LNCaP clone FGC (cell line): ENCODE measurements around the gene IFNE.

Experiments
- DNase-seq: peaks from one replicate; pipeline ENCODE4 v3.0.0-alpha.2; 2011; ENCODE audit warnings: low read depth
- H3K4me3 ChIP-seq: 2 replicates; pipeline ENCODE4 v1.5.1; 2011; ENCODE audit warnings: mild to moderate bottlenecking, low read depth, low read length, control low read depth
- TF ChIP-seq, protein P1 (sequence below): IDR thresholded peaks from 2 replicates; pipeline ENCODE4 v1.5.1; 2012; ENCODE audit warnings: mild to moderate bottlenecking; ENCODE audit not compliant: control insufficient read depth, insufficient read depth; ENCODE audit errors: extremely low read depth

Gene IFNE

DNA sequence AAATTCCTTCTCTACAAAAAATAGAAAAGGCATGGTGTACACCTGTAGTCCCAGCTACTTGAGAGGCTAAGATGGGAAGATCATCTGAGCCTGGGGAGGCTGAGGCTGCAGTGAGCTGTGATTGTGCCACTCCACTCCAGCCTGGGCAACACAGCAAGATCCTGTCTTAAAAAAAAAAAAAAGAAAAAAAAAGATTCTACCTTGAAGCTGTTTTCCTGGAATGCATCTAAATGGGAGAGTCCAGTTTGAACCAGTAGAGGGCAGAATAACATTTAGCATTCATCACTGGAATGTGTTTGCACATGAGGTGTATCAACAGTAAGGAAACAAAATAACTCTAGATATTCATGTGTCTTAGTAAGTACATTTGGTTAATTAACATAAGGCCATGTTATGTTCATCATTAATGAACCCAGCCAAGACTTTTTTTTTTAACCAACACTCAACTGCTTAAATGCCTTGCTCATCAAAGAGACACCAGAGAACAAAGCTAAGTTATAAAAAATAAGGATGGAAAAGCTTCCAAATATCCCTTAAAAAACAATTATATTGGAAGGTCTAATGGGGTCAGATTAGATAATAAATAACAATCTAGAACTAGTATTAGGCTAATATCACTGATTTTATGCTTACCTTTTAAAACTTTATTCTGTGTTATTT, 16.1 kb downstream of the IFNE start:
- DNase-seq, result peak; percentile 23
- no peak overlapping the region for H3K4me3 ChIP-seq
- TF ChIP-seq, protein P1, sequence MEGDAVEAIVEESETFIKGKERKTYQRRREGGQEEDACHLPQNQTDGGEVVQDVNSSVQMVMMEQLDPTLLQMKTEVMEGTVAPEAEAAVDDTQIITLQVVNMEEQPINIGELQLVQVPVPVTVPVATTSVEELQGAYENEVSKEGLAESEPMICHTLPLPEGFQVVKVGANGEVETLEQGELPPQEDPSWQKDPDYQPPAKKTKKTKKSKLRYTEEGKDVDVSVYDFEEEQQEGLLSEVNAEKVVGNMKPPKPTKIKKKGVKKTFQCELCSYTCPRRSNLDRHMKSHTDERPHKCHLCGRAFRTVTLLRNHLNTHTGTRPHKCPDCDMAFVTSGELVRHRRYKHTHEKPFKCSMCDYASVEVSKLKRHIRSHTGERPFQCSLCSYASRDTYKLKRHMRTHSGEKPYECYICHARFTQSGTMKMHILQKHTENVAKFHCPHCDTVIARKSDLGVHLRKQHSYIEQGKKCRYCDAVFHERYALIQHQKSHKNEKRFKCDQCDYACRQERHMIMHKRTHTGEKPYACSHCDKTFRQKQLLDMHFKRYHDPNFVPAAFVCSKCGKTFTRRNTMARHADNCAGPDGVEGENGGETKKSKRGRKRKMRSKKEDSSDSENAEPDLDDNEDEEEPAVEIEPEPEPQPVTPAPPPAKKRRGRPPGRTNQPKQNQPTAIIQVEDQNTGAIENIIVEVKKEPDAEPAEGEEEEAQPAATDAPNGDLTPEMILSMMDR, result peak; percentile 79

- H3K4me3 ChIP-seq, result no peak overlapping the region
- no peak for DNase-seq
- TF ChIP-seq, protein P1, result no peak
Observed at GRCh38 chr9:21465138-21465537, 17.0 kb downstream of the IFNE start.

DNA sequence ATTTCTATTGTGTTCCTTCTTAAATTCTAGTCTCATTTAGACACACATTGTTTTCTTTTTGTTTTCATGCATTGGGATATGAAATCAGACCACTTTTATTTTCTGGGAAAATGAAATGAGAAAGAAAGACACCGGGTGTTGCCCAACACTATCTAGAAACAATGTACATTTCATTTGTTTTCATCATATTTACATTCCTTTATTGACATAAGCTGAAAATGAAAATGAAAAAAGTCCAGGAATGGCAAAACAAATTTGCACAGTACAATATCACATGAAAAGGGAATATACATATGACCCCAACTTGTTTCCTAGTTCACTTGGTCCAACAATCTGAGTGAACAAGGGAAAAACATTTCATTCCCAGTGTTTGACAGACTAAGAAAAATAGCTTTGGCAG, 20.7 kb downstream of the IFNE start:
- no peak overlapping the region for H3K4me3 ChIP-seq
- TF ChIP-seq, protein P1, result no peak
- no peak for DNase-seq

DNA sequence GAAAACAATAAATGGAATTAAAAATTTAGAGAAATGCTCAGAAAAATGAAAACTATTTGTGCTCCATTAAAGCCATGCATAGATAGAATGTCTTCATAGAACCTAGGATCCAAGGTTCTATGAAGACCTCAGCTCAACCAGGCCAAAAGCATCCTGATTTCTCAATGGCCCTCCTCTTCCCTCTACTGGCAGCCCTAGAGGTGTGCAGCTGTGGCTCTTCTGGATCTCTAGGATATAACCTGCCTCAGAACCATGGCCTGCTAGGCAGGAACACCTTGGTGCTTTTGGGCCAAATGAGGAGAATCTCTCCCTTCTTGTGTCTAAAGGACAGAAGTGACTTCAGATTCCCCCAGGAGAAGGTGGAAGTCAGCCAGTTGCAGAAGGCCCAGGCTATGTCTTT, 26.8 kb downstream of the IFNE start:
- TF ChIP-seq, protein P1, result peak; percentile 91
- peak; percentile 10 for DNase-seq
- H3K4me3 ChIP-seq, result no peak overlapping the region

DNA sequence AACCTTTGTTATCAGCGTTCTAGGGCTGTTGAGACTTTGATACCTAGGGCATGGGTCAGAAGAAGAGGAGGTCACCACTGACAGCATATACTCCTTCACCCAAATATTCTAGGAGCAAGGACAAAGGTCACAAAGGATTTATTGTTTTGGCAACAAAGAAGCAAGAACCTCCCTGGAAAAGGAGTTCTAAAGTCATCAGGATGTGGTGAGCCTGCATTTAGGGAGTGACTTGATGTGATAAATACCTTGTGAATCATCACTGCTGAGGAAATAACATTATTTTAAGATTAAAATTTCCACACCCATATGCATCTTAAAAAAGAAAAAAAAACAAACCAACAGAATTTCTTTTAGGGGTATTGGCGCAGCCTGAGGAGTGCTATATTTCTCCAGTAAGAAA, 28.0 kb downstream of the IFNE start:
- TF ChIP-seq, protein P1, result no peak
- no peak for DNase-seq
- no peak overlapping the region for H3K4me3 ChIP-seq

DNA sequence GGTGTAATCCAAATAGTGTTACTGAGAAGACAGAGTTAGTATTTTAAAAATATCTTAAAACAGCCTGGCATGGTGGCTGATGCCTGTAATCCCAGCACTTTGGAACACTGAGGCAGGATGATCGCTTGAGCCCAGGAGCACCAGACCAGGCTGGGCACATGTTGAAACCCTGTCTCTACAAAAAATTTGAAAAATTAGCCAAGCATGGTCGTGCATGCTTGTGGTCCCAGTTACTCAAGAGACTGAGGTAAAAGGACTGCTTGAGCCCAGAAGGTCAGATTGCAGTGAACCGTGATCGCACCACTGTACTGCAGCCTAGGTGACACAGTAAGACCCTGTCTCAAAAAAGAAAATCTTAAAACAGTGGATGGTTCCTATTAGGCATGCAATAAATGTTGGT, 29.4 kb downstream of the IFNE start:
- H3K4me3 ChIP-seq, result no peak overlapping the region
- TF ChIP-seq, protein P1, result no peak
- no peak for DNase-seq
